Measurements from ENCODE around the gene RREB1.
"Not testable (repeated sequence)": the region's sequence is repeated elsewhere in the genome, so short reads cannot be mapped to it uniquely, and the experiment has no call there.

RREB1 gene

DNA sequence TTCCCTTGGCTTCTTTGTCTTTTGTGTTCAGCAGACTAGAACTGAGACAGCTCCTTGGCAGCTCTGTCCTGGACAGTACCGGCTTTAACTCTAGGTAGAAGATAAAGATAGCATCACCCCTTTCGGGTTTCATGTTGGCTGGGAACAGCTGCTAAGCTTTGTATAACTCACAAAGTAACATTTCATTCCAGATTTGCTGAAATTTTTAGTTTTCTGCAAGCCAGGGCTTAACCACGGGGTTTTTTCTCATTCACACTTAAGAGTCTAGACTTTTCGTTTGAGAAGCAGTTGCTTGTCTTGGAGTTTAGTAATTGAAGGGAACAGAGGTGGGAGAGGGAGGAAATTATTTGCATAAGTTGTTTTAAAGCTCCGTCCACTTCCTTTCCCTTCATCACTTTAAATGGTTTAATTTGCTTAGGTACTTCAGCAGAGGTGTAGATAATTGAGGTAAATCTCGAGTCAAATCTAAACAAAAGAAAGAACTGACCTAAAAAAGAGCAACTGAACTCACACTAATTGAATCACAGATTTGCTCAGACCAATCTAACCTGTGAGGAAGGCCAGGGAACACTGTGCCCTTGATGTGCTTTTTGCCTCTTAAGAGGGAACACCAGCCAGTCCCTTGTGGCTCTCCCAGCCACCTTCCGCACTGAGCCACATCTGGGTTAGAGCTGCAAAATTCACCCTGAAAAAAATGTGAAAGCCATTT, 48.3 kb downstream of the RREB1 start:
- DNase-seq = peak in 1 of 42 donors; percentile 34
- intact Hi-C loops (cut with DNase I) = no loop called here

GRCh38 chr6:7156643-7157278, 49.0 kb downstream of the RREB1 start:
- intact Hi-C loops (cut with DNase I) = no loop called here
- peak in 1 of 42 donors; percentile 3 for DNase-seq

- intact Hi-C loops (cut with DNase I); DNase-seq: not testable (repeated sequence)
These were observed 49.5 kb downstream of the RREB1 start for GRCh38 chr6:7157307-7157706.

GRCh38 chr6:7157752-7158616, 50.2 kb downstream of the RREB1 start:
- intact Hi-C loops (cut with DNase I) = no loop called here
- DNase-seq = peak in 1 of 42 donors; percentile 33

- DNase-seq = no peak
- intact Hi-C loops (cut with DNase I) = no loop called here
These were observed 52.2 kb downstream of the RREB1 start for GRCh38 chr6:7159790-7160525.

DNA sequence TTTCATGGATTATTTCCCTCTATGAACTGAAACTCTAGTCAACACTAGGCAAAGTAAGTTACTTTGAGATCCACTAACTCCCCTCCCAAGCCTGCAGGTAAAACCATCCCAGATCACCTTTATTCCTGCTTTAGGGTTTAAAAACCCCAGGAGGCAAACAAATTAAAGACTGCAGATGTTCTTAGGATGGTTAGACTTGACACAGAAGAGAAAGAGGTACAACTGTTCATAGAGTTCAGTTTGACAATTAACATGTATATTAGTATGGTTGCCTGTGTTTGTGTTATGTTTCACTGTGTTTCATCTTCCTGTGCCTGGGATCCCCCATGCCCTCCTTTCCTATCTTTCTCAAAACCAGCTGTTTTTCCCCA, 53.5 kb downstream of the RREB1 start:
- intact Hi-C loops (cut with DNase I) = no loop called here
- DNase-seq = no peak

GRCh38 chr6:7161845-7162244, 54.1 kb downstream of the RREB1 start:
- DNase-seq = no peak
- intact Hi-C loops (cut with DNase I) = no loop called here

GRCh38 chr6:7163661-7164071, 55.9 kb downstream of the RREB1 start:
- intact Hi-C loops (cut with DNase I) = no loop called here
- DNase-seq = no peak

GRCh38 chr6:7164536-7165001, 56.8 kb downstream of the RREB1 start:
- intact Hi-C loops (cut with DNase I) = no loop called here
- DNase-seq = no peak

- no peak for DNase-seq
- intact Hi-C loops (cut with DNase I) = no loop called here
These were observed 57.5 kb downstream of the RREB1 start for GRCh38 chr6:7165002-7165889.

DNA sequence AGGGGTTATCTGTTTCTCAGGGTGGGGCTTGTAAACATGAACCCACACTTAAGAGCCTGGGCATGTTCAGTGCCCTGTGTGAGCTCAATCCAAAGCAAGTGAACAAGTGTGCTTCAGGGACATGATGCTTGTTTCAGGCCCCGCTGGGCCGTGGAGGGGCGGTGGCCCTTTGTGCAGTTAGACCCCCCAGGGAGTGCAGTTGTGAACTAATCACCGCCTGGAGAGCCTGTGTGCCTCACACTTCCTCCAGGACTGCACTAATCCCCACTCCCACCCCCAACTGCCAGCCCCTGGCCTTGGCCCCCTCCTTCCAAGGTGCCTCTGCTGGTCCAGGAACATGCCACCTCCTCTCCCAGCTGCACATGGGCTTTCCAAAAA, 58.1 kb downstream of the RREB1 start:
- intact Hi-C loops (cut with DNase I) = no loop called here

DNA sequence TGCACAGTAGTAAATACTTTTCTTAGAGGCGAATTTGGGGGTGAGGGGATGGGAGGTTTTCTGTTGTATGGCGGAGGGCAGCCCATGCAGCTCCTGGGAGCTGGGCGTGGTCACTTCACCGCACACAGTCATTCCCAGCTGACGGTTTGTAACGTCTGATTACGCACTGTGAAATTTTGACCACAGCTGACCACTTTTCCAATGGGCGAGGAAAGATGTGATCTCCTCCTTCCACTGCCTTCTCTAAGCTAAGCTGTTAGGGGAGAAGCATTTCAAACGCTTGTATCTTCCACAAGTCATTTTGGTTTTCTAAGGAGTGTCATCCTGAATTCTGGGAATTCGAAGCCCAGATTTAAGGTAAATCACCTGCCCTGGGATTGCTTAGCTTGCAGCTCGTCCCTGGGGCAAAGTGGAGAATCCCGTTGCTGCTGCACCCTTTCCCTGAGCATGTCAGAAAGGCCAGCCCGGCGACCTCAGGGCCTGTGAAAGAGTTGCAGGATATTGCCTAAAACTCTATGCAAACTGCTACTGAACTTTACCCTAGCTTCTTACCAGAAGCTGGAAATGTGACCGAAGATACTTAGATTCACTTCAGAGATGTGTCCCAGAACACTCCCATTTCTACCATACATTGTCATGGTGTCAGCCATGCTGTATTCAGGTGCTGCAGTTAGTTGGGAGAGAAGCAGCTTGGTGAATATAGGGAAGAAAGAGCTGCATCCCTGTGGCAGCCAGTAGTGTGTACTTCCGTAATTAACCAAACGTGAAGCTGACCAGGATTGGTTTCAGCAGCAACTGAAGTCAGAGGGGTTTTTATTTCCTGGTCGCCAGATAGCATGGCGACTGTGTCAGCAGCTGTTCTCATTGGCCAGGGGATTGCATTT, 58.9 kb downstream of the RREB1 start:
- no peak for DNase-seq
- intact Hi-C loops (cut with DNase I) = no loop called here

More for the DNA sequence above, 58.1 kb downstream of the RREB1 start:
- no peak for DNase-seq

GRCh38 chr6:7169296-7169721, 61.5 kb downstream of the RREB1 start:
- intact Hi-C loops (cut with DNase I) = no loop called here
- no peak for DNase-seq

DNA sequence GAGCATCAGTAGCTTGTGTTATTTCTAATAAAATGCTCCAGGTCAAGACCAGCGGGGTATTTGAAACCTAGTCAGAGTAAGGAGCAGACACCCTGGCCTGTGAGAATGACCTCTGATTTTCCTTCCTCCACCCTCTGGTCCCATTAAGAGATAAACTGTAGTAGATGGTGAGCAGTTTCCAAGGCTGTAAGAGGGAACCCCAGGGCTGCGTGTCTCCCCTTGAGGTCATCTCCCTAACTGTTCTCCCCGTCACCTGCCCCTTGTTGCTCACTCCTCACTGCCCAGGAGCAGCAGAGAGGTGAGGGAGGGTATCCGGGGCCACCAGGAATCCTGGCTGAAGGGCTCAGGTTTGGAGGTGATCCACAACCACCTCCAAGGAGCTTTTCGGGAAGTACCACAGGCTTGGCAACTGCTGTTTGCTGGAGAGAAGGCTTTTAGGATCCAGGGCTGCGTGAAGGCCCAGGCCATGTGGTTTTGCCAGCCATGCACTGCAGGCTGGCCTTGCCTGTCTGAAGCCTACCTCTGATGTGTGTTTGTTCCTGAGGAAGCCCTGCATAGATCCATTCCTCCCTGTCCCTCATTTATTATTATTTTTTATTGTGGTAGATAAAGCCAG, 62.5 kb downstream of the RREB1 start:
- intact Hi-C loops (cut with DNase I) = no loop called here
- no peak for DNase-seq

GRCh38 chr6:7171119-7171518, 63.4 kb downstream of the RREB1 start:
- intact Hi-C loops (cut with DNase I) = no loop called here
- DNase-seq = no peak

- no peak for DNase-seq
- intact Hi-C loops (cut with DNase I) = no loop called here
These were observed 64.0 kb downstream of the RREB1 start for GRCh38 chr6:7171733-7172132.

DNA sequence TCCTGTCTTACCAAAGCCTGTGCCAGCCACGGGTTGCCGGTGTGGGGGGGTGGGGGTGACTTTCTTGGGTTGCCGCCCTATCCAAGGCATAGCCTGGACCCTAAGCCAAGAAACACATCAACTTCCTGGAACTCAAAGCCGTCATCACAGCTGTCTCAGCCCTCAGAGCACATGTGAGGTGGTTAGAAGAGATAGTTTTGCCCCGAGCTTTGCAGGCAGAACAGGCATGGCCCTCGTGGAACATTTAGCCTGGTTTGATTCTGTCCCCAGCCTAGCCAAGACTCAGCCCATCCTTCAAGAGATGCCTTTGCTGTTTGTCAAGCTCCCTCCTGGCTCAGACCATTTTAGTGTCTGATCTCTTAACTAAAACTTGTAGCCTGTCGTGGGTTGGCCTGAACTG, 64.9 kb downstream of the RREB1 start:
- DNase-seq = no peak
- intact Hi-C loops (cut with DNase I) = no loop called here
